HAP-1 (cell line): ENCODE data around the gene KRT7.

Experiments used
- DNase-seq, 2 experiments: peaks; one replicate each; pipeline ENCODE4 v3.0.0-alpha.2; 2016 to 2020; ENCODE audit warnings: low spot score in 2 of 2
- H3K27me3 ChIP-seq: fragments of 250-450 bp; sonication (Bioruptor Pico); 2 replicates; pipeline ENCODE4 v1.5.1; 2020; ENCODE audit warnings: low read depth, mild to moderate bottlenecking, moderate library complexity
- H3K36me3 ChIP-seq: fragments of 250-450 bp; sonication (Bioruptor Pico); replicated peaks from 2 replicates; pipeline ENCODE4 v1.5.1; 2020; ENCODE audit warnings: mild to moderate bottlenecking
- H3K4me1 ChIP-seq: fragments of 250-450 bp; sonication (Bioruptor Pico); 2 replicates; pipeline ENCODE4 v1.5.1; 2020; ENCODE audit warnings: mild to moderate bottlenecking
- H3K4me3 ChIP-seq: fragments of 250-450 bp; sonication (Bioruptor Pico); 2 replicates; pipeline ENCODE4 v1.5.1; 2020; ENCODE audit warnings: mild to moderate bottlenecking, moderate library complexity
- H3K9me3 ChIP-seq: fragments of 250-450 bp; sonication (Bioruptor Pico); 2 replicates; pipeline ENCODE4 v1.5.1; 2020; ENCODE audit warnings: mild to moderate bottlenecking, moderate library complexity
- in situ Hi-C: fragments of 300-500 bp; cut with MboI; formaldehyde crosslinking; loops from 3 replicates; pipeline ENCODE4 v1.14.3; 2020; ENCODE audit warnings: low sequenced_read_pairs, inconsistent platforms, mixed read lengths

KRT7 gene

DNA sequence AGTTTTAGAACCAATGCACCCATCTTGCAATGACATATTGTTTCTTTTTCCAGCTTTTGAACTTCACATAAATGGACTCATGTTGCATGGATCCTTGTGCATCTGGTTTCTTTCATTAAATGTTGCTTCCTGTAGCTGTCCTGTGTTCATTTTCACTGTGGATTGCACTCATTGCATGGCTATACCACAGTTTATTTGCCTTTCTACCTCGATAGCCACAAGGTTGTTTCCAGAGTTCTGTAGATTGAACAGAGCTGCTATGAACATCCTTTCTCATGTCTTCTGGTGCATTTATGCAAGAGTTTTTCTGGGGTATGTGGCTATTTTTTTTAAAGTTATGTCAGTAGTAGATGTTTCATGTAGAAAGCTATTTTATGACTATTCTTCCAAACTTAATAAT is 61.8 kb downstream of the KRT7 start:
- H3K36me3 ChIP-seq: no peaks in the 10 kb centered on the region
- no peak overlapping the region for H3K4me3 ChIP-seq
- DNase-seq: no peak
- H3K27me3 ChIP-seq: peaks cover 5% of the 10 kb centered on the region; the same call in 1 of the 2 replicates
- no peaks in the 10 kb centered on the region for H3K9me3 ChIP-seq
- in situ Hi-C loops: no loop called here
- no peaks in the 10 kb centered on the region for H3K4me1 ChIP-seq

DNA sequence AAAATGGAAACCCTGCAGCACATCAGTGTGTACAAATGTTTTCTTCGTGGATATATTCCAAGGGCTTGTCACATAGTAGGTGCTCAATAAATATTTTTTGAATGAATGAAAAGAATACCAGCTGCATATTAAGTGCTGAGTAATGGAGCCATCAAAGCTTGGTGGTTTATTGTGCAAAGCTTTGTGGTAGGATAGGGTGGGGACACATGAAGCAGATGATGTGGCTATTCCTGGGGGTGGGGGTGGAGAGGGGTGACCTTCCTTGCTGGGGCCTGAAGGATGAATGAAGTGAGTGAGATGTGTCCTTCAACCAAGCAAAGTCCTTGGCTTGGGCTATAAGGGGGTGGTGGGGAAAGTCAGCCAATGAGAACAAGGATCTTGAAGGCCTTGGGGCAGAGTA is 62.6 kb downstream of the KRT7 start:
- H3K4me1 ChIP-seq: no peaks in the 10 kb centered on the region
- no peaks in the 10 kb centered on the region for H3K9me3 ChIP-seq
- H3K4me3 ChIP-seq: no peak overlapping the region
- in situ Hi-C loops: no loop called here
- peaks cover 5% of the 10 kb centered on the region; the same call in 1 of the 2 replicates for H3K27me3 ChIP-seq
- DNase-seq: no peak
- no peaks in the 10 kb centered on the region for H3K36me3 ChIP-seq

DNA sequence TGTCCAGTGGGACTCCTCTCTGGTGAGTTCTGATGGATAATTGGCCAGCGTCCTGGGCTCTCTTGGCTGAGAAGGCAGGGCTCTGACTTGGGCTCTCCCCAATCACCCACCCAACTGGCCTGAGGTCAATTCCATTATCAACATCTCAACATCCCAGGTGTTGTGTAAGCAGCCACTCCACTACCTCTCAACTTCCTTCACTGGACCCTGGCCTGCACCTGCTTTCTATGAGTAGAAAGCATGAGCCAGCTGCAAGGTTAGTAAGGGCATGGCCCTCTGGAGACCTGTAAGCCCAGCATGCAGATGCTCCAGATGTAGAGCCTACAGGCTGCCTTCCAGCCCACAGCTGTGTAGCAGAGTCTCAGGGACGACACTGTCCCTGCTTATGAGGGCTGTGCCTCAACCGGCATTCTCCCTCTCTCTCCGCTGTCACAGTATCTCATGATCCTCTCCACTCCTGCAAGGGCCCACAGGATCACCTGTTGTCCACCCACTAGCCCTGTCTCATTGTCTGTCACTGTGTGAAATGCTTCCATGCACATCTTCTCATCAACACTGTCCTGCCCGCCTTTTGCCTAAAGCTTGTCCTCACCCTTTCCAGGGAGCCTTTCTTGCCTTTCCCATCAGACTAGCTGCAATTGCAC is 63.7 kb downstream of the KRT7 start:
- no peaks in the 10 kb centered on the region for H3K9me3 ChIP-seq
- peaks cover 4% of the 10 kb centered on the region for H3K27me3 ChIP-seq
- in situ Hi-C loops: no loop called here
- no peak overlapping the region for H3K4me3 ChIP-seq
- DNase-seq: no peak
- no peaks in the 10 kb centered on the region for H3K36me3 ChIP-seq
- no peaks in the 10 kb centered on the region for H3K4me1 ChIP-seq
